NCI-H2196 (cell line): ENCODE data around the gene LRRC3B.

Source experiments
- DNase-seq: peaks from one replicate; lab custom pipeline; 2025; ENCODE audit not compliant: unreplicated experiment; lab: John Stamatoyannopoulos, UW

LRRC3B gene

DNA sequence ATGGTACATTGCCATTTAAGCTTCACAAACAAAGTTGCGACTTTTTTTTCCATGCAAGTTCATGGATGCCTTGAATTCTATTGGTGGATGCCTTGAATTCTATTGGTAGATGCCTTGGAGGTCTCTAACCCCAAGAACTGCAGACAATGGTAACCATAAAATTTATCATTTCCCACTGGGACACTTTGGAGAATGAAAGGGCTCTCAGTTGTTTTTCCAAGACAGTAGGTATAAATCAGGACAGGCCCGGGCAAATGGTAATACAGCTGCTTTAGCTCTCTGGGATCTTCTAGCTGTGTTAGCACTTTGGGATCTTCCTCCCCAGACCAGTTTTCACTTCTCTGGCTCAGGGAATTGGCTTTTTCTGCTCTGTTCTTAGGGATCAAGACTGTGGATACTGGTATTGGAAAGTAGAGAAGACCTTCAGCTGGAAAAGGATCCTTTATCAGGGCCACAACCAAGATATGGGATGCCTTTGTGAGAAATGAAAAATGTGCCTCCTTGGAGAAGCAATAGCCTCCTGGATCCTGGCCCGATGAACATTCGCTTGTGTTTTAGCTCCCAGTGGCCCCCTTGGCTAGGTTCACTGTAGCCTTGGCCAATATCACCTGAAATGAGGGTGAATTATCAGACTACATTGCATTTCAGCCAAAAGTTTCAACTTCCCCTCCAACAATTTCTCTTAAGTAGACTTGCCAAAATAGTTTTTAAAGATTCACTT lies 8.3 kb downstream of the LRRC3B start:
- DNase-seq: no peak

DNA sequence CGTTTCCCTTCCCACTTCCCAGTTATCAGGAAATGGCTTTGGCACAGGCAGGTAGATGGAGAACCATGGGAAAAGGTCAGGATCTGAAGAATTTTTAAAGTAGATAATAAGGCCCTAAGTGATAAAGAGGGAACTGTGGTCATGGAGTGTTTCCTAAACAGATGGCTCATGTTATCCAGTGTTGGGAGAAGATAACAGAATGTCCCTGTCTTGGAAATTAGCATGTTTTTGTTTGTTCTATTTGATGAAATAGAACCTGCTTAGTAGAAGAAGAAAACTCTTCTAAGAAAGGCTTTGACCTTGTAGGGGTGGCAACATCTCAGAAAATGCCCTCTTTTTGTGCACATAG lies 8.8 kb downstream of the LRRC3B start:
- no peak for DNase-seq

DNA sequence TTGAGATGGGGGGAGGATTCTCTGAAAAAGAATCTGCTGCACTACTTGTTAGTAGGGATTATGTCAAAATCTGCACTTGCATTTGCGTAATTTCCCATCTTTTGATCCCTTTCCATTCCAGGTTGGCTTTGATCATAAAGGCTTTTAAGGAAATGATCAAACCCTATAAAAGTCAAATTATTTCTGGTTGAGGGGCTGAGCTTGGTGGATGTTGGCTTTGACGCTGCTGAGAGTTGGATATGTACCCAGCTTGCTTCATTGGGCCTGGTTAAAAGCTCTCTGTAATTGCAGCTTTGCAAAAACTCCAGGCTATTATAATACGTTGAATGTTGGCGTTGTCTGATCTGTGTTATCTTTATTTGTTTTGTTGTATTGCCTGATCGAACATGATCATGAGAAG lies 12.0 kb downstream of the LRRC3B start:
- DNase-seq: no peak

DNA sequence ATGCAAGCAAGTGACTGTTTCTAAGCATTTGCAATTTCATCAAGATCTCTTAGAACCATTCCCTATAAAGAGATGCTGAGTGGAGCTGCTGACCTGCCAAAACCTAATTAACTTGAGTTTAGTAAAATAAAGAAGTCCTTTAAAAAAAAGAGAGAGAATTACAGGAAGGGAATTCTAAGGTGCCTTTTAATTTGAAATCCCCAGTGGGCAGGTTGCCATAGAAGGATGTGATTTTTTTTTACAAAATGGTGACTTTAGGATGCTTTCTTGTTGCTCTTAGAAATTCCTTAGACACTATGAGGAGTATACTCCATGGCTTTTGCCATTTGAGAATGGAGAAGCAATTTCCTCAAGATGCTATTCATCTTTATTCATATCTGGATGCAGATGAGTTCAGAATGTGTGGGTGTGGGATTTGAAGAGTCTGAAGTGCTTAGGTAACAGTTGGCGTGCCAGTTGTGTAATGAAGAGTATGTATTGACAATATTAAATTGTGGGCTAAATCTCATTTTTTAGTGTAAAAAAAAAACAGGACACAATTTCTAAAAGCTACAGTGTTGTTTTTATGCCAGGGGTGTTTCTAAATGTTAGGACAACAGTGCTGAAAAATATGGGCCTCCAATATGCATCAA lies 13.6 kb downstream of the LRRC3B start:
- DNase-seq: no peak

DNA sequence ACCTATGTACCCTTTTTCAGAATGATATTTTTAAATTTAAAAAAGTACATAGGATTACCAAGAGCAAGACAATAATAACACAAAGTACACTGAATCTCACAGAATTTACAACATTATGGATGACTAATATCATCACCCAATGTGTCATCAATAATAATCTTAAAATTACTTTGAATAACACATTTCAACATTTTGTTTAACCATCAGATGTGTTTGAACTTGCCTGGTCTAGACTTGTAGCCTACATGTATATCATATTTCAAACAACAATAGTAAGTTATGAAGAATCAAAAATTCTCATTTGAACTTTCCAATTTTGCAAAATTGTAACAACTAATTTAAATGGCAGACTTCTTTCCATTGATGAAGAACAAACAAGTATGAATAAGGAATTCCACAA lies 15.1 kb downstream of the LRRC3B start:
- DNase-seq: no peak

DNA sequence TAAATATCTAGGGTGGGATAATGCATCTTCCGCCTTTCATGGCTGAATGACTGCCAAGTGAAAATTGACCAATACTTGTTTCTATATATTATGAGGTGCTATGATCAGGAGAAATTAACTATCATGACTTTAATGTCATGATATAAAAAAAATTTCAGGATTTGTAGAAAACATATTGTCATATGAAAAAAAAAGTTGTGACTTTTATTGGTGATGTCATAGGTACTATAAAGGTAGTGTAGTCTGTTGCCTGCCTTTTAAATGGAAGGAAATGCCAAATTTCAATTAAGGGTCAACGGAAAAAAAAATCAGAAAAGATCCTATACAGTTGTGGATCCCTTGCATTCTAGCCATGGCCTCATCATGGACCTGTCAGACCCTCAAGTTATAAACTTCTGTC lies 15.5 kb downstream of the LRRC3B start:
- no peak for DNase-seq

DNA sequence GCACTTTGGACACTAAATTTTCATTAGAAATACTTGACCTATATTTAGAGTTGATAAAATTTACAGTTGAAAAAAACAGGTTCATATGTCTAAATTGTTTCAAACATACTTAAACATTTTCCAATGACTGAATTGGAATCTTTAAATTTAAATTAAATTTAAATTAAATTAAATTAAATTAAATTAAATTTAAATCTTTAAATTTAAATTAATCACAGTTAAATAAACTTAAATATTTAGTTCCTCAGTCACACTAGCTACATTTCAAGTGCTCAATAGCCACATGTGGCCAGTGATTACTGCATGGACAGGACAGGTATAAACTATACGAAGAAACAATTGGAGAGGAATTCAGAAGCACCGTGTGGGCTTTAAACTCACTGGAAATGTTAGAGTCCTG lies 16.8 kb downstream of the LRRC3B start:
- DNase-seq: no peak

DNA sequence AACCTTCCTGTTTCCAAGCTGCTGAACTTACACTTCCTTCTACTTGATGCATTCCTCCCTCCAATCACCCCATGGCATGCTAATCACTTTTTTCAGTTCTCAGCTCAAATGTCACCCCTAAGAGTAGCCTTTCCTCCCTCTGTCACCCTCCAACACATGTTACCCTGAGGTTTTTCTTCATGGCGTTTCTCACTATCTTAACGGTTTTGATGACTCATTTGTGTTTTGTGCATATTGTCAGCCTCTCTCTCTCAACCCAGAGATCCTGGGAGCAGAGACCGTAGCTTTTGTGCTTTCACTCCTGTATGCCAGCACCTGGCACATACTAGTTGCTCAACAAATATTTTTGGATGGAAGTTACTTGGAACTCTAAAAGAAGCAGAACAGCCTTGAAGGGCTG lies 24.5 kb downstream of the LRRC3B start:
- no peak for DNase-seq

DNA sequence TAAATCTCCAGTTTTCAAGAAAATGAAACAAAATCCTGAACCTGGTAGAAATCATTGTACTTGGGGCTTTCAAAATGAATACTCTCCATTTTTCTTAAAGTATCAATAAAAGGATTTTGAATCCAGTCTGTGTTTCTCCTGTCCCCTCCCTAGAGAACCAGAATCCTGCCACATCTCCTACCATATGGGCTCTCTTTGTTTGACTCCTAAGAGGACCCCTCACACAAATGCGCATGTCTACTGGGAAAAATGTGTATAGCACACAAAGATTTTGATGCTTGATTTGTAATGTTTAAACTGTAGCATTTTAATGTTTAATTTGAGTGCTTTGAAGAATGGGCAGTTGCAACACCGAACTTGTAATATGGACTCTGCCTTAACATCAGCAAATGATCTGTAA lies 25.9 kb downstream of the LRRC3B start:
- no peak for DNase-seq

DNA sequence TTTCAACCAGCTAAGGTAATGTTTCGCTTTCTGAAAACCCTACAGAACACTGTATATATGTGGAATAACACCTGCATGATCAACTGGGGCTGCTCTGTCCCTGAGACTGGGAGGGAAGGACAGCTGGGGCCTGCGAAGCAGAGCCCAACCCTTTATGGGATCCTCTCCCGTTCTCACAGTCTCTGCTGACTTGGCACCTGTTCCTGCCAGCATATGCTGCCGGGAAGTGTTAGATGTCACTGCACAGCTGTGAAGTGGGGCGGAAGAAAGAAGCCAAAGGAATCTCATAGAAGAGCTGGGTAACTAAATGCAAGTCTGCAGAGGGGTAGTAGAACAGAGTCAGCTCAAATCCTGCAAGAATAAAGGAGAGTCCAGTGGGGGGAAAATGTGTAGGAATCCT lies 29.6 kb downstream of the LRRC3B start:
- no peak for DNase-seq

DNA sequence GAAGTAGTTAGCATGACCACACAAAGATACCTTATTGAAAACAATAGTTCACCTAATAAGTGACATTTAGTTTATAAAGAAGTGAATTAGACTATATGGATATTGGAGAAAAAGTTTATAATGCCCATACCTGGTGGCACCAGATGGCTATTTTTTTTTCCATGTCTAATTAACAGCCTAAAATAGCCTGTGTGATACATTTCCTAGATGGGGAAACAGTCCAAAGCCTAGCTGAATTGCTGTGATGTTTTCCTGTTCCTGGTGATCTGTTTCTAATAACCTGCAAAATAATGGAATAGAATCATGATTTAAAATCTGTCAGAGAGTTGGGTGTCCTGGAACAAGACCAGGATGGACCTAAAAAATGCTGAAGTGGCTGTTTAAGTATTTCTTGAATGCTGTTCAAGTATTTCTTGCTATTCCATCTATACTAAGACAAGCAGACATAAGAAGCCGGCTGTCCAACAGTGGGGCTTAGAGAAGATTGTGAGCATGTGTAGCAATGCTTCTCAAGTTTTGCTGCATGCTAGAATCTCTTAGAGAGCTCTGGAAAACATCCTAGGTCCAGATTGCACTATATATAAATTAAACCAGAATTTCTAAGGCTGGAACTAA lies 31.3 kb downstream of the LRRC3B start:
- DNase-seq: no peak

DNA sequence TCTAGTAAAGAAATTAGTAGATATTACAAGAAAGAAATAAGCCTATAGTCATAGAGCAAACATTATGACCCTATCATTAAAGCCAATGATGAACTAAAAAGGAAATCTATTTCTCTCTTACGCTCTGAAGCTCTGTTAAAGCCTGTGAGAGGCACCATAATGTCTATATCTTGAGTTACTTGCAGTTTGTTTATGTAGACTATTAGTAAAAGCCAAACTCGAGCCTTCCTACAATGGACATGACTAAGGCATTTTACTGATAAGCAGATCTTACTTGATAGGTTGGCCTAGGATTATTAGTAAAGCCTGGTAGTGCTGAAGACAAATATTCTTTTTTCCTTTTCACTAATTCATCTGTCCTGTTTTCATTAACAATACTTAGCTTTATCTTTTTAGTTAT lies 32.7 kb downstream of the LRRC3B start:
- DNase-seq: no peak

DNA sequence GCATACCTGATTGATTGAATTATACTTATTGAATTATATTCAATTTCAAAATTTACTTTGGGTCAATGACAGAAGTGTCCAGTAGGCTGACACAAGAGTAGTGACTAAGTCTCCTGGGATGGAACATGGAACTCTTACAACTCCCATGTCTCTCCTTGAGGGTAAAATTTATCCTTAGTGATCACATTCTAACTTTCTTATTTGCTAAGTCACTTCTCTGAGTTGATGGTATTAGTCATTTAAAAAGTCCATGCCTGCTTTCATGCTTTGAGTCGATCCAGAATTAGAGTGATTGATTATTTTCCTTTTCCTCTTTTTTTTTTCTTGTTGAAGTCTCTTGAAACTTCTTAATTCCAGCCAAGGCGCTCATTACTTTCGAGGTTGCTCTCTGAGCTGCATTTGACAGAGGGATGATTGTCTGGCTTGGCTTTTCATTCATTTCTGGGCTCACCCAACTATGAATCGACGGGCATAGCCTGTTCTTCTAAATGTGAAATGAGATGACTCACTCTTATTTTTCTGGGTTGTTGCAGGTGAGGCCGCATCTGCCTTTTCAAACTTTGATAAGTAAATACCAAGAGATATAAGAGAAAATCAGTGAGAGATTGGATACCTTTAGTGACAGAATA lies 34.9 kb downstream of the LRRC3B start:
- DNase-seq: no peak

DNA sequence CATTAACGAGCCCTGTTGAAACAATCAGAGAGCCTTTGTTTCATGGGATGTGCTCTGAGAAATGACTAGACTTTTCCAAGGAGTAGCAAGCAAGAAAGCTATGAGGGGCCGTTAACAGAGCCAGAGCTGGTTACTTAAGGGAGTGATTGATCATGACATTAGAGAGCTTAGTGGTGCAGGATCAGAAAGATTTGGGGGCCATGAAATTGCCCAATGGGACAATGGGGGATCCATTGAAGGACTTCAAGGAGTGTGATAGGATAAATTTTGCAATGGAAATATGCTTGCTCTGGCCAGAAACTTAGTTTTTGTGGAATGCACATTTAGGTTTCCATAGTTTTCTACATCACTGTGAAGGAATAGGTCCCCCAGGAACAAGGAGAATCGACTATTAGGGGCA lies 45.6 kb downstream of the LRRC3B start:
- DNase-seq: no peak

DNA sequence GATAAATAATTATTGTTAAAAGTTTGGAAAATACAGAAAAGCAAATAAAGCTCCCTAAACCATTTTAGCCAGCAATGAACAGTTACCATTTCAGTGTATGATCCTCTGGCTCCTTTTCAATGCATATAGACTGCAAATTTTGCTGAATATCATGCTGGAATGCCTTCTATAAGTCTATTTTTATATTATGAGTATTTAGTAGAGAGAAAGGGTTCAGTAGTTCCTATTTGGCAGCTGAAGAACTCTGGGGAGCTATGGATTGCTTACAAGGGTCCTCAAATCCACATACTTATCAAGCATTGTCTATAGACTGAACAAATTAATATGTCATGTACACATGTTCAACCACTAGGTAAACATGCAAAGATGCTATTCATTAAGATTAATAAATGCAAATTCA lies 46.1 kb downstream of the LRRC3B start:
- no peak for DNase-seq

DNA sequence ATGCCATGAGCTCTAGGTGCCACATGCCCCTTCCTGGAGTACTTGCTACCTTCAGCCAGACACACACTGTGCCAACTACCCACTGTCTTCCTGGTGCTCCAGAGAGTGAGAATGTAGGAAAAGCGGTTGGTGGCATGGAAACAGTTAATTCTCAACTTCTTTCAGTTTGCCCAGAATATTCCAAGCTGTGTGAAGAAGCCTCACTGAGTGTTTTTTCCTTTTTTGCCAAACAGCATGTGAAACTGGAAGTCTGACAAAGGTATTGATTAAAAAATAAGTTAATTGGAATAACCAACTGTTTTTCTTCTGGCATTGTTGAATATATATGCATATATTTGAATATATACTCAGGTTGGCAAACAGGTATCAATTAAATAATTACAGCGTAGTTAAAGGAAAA lies 52.8 kb downstream of the LRRC3B start:
- no peak for DNase-seq

DNA sequence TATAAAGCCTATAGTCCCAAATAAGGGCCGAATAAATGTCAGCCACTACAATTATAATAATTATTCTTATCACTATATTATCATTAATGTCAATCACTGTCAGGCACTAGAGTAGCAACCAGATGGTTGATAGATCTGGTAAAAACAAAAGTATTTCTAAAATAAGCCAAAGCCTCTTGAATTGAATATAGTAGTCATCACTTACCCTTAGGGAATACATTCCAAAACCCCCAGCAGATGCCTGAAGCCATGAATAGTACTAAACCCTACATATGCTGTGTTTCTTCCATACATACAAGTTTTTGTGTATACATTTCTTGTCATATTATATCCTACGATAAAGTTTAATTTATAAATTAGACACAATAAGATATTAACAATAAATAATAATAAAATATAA lies 59.1 kb downstream of the LRRC3B start:
- no peak for DNase-seq

DNA sequence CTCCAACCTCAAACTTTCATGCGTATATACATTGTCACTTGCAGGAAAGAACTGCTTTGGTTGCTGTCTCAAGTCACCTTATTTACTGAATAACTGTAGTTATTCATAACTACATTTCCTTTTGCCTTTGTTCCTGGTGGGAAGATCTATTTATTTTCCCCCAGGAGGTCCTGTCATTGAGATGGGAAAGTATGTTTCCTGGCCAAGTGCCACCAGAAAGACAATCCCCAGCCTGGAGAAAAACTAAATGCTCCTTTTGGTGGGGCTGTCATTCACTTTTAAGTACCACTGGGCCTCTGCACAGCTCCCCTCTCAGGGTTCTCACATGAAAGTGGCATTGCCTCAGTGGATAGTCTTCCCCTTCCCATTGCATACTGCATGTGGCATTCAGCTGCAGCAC lies 59.8 kb downstream of the LRRC3B start:
- no peak for DNase-seq

DNA sequence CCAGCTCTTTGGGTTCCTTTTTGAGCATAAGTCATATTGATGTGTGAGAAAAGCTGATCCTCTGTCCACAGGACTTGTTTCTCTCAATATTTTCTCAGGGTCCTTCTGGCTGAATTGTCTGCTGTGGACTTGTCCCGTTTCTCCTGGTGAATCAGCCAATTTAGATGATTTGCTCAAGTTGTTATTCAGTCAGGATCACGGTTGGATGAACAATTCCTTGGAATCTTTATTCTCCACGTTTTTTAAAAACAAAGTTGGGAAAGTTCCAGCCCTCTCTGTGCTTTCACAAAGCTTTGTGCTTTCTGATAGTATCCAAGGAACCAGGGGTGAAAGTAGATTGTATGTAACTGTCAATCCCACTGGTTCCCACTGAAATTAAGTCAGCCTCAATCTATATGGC lies 61.3 kb downstream of the LRRC3B start:
- no peak for DNase-seq

DNA sequence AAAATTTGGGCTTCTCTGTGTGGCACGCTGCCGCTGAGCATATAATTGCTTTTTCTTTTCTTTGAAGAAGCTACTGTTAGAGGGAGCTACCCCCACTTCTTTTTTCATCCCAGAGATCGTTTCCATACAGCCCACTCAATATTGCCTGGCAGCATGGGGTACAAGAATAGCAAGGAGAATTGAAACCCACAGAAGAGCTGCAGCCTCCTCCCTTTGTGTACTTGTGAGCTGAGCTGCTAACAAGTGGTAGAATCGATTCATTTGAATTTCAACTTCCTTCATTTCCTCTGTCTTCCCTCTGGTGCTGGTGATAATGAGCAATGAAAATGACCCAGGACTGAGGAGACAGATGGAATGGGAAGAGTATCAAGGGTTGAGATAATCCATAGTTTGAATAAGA lies 64.9 kb downstream of the LRRC3B start:
- no peak for DNase-seq

DNA sequence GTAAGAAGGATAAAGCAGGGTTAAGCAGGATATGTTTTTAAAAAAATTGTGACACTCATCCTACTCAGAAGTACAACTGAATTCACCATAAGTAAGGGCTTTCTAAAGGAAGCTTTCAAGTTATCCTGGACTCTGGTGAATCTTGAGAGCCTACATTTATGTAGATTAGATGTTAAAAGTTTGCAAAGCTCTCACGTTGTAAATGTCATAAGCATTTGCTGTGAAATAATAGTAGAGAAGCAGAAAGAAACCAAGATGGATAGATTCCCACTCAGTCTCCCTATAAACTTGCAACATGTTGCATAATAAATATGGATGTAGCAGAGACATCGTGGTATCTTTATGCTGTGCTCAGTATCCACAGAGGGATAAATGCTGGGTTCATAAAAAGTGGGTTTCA lies 77.0 kb downstream of the LRRC3B start:
- no peak for DNase-seq

DNA sequence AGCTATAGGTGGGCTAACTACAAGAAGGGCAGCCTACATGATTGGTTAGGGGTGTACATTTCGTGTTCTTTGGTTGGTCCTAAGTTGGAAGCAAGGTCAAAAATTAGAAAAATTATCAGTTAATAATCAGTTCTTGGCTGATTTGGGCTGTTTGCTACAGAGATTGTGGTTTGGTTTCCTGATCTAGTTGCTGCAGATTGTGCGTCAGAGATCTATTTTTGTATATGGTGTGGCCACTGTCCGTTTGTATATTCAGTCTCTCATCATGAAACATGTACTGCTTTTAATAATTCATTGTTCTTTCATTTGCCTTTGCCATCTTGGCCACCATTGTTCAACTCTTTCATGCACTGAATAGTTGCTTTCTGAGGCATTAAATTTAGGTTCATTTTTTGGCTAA lies 80.9 kb downstream of the LRRC3B start:
- DNase-seq: no peak
